Medulla oblongata (tissue), 1 donor: ENCODE measurements around the gene FILIP1L.

ENCODE experiments used
- DNase-seq: peaks from one replicate; pipeline ENCODE4 v3.0.0-alpha.2; 2015; ENCODE audit errors: extremely low spot score

The FILIP1L gene

DNA sequence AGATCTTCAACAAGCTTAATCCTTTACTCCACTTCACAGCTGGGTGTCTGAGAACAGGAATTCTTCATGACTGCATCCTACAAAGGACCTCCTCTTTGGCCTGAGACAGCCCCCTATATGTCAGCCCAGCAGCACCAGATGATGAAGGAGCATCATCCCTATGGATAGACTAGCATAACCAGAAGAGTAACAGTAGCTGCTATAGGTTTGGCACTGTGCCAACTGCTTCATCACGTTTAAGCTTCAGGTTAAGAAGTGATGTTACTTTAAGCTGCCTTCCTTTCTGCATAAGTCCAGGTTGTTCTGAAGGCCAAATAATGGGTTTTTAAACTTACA is 246.0 kb downstream of the FILIP1L start:
- no peak for DNase-seq

DNA sequence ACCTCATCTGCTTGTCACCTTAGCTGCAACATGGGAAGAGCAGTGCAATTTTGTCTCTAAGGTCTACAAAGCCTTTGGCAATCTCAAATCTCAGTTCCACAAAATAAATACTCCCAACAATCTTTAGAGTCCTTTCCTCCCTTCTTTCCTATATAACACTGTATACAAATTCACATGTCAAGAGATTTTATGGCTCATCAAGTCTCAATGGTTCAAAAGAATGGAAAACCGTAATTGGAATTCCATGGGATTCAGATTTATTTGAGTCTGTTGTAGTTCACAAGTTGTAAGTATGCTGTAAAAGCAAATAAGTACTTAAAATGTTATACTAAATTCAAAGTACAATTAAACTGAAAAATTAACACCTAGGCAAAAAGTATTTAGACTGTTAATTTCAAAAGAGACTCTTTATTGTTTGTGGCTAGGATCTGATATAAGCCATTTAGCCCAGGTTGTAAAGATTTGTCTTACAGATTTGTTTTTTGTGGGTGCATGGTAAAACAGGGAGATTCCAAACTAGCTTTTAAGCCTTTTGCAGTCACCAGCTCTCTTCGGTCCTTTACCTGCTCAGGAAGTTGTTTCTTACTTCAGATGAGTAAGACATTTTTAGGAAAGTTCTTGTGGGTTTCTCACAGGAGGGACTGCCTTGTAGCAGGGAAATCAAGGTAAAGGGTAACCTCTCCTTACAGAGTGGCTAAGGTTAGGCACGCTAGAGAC is 246.5 kb downstream of the FILIP1L start:
- no peak for DNase-seq

DNA sequence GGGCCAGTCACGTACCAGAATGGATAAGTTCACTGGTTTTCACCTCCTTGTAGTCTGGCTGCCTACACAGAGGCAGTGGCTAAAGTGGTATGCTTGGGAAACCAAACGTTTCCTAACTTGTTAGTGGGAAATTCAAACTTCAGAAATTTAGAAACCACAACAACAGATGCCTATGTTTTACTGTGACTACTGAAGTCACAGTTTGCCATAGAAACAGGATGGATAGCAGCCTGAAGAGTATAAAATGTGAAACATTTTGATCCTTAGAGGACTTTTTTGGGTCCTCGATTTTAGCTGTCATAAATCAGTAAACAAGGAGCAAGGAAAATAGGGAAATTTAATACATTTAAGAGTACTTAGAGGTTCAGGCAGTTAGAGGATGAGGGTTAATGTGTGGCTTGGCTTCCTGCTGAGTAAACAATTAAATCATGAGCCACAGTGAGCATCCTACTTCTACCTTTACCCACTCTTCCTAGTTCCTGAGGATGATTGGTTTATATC is 248.0 kb downstream of the FILIP1L start:
- no peak for DNase-seq

DNA sequence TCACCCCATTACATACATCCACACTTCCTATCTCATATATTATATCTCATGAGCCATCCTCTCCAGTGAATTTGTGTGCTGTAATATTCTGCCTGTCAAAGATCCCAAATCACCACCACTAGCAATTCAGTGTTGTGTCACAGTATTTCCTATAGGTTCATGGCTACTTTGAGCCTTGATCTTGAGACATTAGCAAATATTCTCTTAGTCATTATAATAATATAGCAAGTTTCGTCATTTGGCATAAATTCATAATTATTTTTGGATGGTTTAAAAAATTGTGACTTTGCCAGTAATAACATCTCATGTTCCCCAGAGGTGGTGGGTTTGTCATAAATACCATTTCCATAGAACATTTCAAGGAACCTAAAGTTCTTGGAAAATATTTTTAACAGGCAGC is 249.0 kb downstream of the FILIP1L start:
- no peak for DNase-seq

DNA sequence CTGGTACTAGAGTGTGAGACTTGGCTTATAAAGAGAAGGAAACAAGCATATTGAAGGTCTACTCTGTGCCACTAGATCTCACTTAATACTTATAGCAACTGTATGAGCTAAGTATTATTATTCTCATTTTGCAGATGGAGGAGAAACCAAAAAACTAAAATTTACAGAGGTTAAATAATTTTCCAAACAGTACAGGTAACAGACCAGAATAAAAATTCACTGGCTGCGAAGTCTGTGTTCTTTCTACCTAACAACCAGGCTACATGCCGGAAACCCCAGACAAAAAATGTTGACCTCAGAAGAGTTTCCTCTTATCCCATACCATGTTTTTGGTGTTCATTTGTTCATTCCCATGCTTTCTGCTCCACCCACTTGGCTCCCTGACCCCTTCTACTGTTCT is 250.0 kb downstream of the FILIP1L start:
- no peak for DNase-seq

DNA sequence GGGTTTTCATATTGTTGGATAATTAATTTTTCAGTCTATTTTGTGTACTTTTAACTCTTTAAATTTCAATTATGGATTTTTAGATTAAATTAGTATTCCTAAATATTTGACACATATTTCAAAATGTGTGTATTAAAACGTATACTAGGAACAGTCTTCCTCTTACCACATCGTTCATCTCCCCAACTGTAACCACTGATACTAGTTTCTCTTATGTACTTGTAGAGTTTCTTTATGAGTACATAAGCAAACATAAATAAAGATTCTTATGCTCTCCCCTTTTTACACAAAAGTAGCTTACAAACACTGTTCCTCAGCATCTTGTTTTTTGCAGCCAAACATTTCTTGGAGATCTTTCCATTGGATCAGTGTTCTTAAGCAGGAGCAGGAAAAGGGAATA is 250.7 kb downstream of the FILIP1L start:
- no peak for DNase-seq

DNA sequence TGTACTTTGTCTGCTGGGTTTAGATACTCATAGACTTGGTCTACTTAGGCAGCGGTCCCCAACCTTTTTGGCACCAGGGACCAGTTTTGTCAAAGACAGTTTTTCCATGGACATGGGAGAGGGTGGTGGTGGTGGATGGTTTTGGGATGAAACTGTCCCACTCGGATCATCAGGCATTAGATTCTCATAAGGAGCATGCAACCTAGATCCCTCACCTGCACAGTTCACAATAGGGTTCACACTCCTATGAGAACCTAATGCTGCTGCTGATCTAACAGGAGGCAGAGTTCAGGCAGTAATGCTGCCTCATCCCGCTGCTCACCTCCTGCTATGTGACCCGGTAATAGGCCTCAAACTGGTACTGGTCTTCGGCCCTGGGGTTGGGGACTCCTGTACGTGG is 251.3 kb downstream of the FILIP1L start:
- DNase-seq: no peak

DNA sequence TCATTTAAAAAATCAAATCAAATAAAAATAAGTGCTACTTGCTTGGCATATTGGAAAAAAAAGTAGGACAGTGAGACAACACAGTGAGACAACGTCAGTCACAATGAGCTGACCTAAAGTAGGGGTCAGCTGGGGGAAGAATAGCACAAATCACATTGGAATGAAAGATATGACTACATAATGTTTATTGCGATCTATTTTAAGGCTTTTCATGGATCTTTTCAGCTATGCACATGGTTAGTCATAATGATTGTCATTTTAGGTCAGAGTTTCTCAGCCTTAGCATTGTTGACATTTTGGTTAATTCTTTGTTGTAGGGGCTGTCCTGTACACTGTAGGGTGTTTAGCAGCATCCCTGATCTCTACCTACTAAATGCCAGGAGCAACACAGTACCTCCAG is 252.1 kb downstream of the FILIP1L start:
- no peak for DNase-seq

DNA sequence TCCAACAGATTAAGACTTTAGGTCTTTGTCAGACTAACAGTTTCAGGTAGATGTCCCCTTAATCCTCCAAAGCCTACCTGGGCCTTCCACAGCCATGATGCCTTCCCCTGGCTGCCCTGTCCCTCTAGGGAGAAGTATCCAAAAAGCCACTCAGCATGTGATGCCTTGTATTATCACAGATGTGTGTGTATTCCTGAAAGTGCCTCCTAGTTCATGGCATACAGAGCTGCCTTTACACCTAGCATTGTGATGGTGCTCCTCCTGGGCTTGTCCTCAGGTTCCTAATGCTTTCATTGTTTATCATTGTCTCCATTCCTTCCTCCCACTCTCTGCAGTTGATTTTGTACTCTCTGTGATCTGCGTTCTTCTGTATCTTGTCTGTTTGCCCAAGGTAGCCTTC is 253.1 kb downstream of the FILIP1L start:
- DNase-seq: no peak

DNA sequence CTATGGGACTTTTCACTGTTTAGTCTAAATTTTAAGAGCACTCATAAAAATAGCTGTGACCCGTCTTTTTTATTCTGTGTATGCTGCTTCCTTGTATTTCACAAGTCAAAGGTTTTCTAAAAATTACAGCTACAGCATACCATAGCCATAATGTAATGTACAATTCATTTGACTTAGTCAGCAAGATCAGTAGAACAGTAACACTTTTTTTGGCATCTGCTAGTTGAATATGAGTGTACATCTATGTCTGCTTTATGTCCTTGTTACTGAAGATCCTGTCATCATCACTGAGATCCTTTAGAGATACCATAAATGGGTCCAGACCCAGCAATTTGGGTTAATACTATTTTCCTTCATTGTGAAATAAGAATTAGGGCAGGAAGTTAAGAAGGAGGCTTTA is 254.5 kb downstream of the FILIP1L start:
- no peak for DNase-seq

DNA sequence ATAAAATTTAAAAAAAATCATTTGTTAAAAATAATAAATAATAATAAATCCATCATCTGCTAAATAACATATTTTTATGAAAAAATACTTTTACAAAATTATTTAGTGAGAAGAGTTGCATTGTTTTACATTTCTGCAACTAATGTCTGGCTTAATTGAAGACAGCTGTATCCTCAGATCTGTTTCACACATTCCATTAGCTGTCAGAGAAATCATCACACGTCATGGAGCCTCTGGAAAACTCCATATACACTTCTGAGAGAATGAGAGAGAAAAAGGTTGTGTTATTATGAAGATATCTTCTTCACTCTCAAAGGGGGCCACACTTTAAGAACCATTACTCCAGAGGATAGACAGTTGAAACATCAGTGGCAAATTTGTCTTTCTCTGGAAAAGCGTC is 255.8 kb downstream of the FILIP1L start:
- DNase-seq: no peak

DNA sequence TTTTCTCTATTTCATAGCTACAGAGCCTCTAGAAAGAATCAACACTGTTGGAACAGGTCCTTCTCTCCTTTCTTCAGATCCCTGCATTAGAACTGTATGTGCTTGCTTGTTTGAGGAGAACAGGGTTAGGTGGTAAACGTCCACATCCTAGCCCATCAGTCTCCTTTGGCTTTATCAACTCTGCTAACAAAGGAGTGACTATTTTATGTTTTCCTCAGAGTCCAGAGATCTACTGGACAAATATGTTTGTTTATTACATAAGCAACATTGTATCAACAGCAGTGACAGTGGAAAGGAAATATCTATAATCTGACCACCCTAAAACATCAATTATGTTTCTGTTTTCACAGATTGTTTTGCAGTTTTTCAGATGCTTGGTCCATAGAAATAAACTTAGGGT is 257.0 kb downstream of the FILIP1L start:
- DNase-seq: no peak

DNA sequence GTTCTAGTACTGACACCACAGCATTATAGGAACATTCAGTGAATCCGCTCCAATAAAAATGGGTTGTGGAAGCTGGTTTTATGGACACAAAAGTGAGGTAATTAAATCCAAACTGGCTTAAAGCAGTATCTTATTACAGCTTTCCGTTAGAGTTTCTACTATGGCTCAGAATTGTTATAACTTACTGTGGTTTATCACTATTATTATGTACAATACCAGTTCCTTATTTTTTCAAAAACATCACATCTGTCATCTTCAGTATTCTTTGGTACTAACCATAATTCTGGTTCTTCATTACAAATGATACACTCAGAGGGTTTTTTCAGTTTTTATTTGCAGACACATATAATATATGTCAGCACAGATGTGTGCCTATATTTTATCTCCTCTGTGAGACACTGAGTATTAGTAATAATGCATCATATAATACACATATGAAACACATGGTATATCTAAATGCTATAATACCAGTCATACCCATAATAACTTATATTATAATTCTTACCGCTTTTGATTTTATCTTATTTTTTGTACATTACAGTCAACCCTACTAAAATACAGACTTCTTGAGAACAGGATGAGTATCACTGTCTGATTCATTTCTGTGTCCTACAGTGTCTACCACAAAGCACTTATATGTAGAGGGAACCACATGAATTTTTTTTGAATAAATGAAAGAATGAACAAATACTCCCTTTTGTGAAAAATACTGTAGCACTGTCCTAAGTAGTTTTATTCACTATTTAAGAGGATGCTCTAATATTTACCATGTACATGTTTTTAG is 257.7 kb downstream of the FILIP1L start:
- DNase-seq: no peak

DNA sequence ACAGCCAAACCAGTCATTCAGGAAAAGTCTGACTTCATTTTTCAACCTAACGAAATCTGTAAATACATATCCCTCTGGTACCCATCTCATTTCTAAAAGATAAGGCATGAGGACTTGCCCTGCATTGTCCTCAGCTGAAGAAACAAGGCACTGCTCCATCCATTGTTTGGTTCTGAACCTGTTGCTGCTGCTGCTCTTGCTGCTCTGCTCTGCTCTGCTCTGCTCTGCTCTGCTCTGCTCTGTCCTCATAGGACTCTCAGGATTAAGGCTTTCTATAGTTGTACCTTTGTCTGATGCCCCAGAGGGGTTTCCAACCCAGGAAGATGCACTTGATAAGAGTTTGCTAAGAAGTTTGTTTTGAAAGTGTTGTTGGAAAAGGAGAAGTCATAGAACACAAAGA is 258.4 kb downstream of the FILIP1L start:
- no peak for DNase-seq

DNA sequence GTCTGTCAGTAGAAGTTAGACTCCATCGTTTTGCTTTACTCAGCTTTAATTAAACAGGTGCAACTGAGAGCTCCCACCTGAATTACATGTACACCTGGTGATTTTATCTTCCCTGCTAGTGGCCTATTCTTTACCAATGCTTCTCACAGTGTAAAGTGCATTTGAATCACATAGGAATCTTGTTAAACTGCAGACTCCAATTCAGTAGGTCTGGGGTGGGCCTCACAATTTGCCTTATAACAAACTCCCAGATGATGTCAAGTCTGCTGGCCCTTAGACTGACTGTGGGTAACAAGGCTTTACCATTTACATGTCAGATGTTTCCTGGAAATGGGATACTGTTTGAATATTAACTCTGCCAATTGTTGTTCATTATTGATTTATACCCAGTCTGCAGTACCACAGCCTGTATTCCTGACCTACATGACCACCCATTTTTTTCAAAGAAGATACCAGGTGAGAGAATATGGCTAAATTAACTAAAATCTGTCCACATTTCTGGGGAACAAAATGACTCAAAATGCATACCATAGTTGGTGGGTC is 259.5 kb downstream of the FILIP1L start:
- DNase-seq: no peak

DNA sequence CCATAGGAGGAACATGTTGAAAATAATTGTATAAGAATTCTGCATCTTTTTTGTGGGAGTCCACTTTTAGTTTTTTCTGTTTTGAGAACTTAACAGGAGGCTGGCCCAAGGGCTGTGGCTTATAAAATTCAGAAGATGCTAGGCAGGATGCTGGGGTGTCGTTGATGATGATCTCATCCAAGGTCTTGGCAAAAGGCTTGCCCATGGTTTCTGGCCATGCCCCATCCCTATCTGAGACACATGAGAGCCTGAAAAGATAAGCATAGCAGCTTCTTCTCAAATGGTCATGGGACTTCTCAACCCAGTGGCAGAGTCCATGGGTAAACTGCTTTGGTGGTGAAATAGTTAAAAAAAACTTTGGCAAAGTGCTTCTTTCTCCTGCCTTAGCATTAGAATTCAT is 261.4 kb downstream of the FILIP1L start:
- no peak for DNase-seq

DNA sequence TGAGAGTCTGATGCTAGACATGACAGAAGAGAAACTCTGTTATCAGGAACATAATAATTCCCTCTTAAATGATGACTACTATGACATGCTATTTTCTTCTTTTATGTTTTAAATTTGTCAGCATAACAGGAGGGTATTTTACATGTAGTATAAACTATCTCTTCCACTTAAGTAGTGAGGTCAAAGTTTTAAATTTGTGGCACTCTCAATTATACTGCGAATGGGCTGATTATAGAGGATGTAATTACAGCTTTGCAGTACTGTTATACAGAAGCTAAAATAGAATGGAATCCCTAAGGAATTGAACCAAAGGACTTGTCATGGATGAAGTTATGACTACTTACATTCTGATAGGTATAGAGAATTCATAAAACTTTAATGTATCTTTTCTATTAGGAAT is 262.3 kb downstream of the FILIP1L start:
- DNase-seq: no peak

DNA sequence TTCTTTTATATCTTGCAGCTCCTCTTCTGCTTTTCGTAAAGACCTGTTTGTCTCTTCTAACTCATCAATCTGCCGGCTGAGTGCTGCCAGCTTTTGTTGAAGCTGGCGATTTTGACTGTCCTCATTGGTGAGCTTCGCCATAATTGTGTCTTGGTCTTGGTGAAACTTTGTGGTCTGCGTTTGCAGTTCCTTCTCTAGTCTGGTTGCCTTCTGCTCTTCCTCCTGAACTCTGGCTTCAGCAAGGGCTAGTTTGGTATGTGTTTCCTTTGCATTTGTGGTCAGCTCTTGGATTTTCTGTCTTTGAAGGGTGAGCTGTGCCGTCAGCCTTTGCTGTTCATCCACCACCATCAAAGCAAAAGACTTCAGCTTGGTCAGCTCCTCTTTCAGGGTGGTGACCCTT is 263.7 kb downstream of the FILIP1L start:
- no peak for DNase-seq

DNA sequence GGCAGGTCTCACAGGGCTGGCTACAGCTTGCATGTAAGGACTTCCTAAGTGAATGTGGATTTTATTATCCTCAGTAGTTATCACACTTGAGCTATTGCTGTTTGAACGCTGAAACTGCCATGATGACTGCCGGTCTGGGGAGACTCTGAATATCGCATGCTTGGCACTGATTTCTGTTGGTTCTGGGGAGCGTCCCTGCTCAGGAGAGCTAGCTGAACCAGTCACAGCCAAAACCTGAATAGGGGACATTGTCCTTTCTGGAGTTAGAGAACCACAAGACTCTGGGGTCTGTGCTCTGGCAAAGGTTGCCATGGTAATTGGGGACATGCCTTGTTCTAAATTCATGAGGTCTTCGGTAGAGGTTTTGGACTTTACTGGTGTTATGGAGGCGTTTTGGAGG is 265.9 kb downstream of the FILIP1L start:
- DNase-seq: no peak

DNA sequence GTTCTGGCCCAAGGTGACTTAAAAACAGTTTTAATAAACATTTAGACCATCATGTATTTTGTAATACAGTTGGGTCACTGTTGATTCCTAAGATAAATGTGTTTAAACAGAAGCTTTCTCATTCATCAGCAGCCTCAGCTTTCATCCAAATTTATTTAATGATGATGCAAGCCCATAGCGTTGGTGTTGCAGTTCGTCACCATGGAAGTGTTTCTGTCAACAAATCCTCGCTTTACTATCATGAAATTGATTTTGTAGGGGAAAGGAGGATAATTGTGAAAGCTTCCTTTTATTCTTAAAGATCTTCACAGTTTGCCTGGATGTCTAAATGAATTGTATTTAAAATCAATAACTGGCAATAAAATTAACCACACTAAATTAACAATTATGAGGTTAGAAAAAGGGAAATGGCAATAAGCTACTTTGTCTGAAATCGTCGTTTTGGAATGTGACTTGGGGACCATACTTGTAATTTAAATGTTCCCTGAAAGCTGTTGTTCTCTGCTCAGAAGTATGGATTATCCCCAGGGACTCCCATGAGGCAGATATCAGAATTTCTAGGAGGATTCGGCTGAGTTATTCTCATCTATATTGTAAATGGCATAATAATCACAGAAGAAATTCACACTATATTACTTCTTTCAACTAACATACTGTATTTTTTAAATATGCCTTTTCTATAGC is 267.7 kb downstream of the FILIP1L start:
- DNase-seq: no peak

DNA sequence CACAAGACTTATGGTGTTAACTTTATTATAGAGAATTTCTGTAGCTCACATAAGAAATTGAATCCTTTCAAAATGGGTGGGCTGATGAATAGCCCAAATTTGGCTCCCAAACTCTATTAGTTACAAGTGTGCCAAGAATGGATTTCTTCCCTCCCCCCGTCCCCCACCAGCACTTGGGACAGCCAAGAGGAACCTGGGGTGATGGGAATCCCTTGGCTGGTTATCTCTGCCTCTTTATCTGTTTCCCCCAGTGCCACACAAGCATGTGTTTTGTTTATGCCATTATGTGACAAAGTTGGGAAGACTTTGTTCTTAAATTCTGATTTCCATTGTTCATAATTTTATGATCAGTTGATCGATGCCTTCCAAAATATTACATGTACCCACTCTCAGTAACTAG is 268.3 kb downstream of the FILIP1L start:
- DNase-seq: no peak

DNA sequence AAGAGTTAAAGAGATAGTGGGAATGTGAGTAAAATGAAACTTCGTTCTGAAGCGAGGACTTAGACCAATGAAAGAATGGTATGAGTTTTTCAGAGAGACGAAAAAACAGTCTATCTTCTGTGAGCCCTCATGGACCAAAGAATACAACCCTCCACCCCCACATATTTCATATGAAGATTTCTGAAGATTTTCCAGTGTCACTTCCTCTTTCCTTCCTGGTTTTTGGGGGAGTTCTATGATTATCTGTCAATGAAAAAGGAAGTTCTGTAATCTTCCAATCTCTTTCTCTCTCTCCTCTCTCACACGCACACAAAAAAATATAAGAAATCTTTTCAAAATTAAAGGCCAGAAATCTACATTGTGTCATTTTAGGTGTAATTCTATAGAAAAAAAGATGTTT is 269.0 kb downstream of the FILIP1L start:
- DNase-seq: no peak
